NCI-H524 (cell line): ENCODE measurements around the gene FAM20C.

Experiments used
- DNase-seq, 2 experiments: peaks; one replicate each; lab custom pipeline; 2025; lab: John Stamatoyannopoulos, UW

The FAM20C gene

GRCh38 chr7:191981-192649 is at the start of gene FAM20C:
Gene FAM20C (plus strand): TSS chr7:192571. CDS start chr7:193200, 629 bp downstream.
- peak in 1 of 2 experiments; percentile 24 for DNase-seq

DNA sequence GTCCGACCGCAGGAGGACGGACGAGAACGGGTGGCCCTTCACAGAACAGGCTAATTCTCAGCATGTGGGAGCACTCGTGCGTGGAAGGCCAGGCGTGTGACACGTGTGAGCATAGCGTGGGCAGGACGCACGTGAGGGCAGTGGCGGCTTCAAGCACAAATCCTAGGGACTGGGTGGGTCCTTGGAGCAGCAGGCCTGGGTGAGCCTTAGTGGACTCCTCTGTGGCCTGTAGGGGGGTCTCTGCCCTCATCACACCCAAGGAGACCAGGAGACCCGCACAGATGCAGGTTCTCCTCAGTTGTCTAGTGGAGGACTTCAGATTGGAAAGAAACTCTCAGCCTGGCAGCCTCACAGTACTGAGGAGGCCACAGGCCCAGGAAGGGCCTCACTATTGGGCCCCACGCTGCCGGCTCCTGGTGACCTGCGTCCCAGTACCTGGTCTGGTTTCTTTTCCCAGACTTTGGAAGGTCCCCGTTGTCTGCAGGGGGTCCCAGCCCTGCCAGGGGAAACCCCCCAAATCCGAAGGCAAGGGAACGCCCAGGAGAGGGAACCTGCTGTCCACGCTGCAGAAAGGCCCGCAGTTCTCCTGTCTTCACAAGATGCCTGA is 49.1 kb upstream of the FAM20C start:
- no peak for DNase-seq

GRCh38 chr7:143811-144453 is 48.4 kb upstream of the FAM20C start:
- DNase-seq, result no peak

GRCh38 chr7:144454-144826 is 47.9 kb upstream of the FAM20C start:
- no peak for DNase-seq

DNA sequence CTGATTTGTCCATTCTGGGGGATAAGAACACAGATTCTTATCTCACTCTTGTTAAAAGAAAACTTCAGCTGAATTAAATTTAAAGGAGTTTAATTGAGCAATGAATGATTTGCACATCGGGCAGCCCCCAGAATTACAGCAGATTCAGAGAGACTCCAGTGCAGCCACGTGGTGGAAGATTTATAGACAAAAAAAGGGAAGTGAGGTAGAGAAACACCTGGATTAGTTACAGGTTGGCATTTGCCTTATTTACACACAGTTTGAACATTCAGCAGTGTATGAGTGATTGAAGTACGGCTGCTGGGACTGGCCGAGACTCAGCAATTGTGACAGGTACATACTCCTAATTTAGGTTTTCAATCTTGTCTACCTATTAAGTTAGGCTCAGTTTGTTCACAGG is 46.5 kb upstream of the FAM20C start:
- no peak for DNase-seq

GRCh38 chr7:148543-148931 is 43.8 kb upstream of the FAM20C start:
- no peak for DNase-seq

- DNase-seq, result peak; percentile 94 to 98
These were observed 43.2 kb upstream of the FAM20C start for GRCh38 chr7:148932-149790.

GRCh38 chr7:149791-150636 is 42.4 kb upstream of the FAM20C start:
- DNase-seq, result peak in 1 of 2 experiments; percentile 18

DNA sequence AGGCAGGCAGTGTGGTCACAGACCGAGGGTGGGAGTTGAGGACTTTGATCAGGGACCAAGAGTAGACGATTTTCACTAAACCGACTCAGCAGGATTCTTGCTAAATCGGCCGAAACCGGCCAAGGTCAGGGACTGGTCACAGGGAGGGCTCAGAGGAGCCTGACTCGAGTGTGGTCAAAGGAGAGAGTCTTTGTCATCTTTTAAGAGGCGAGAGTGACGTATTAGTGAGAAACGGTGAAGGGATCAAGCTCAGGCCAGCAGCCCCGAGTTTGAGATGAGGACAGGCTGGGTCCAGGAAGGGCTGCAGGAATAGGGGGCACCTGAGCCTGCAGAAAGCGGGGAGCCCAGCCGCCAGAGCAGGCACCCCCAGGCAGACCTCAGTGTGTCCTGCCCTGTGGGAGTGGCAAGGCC is 41.6 kb upstream of the FAM20C start:
- DNase-seq, result no peak

DNA sequence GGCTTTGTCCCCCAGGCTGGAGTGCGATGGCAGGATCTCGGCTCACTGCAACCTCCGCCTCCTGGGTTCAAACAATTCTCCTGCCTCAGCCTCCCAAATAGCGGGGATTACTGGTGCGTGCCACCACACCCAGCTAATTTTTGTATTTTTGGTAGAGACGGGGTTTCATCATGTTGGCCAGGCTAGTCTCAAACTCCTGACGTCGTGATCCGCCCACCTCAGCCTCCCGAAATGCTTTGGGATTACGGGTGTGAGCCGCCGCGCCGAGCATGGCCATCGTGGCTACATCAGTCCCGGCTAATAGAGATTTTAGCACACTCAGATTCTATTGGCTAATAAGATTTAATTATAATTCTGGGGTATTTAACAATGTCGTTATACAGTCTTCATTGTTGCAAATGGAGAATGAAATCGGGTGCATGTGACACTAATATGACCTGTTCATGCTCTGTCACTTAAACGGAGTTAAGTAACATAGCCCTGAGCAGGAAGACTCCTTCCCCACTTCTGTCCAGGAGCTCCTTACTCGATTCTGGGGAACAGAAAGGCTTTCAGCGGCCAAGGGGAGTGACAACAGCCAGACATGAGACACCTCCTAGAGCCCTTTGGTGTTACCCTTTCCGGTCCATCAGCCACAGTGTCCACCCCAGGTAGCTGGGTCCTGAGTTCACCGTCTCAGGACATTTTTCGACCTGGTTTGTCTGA is 40.9 kb upstream of the FAM20C start:
- no peak for DNase-seq

DNA sequence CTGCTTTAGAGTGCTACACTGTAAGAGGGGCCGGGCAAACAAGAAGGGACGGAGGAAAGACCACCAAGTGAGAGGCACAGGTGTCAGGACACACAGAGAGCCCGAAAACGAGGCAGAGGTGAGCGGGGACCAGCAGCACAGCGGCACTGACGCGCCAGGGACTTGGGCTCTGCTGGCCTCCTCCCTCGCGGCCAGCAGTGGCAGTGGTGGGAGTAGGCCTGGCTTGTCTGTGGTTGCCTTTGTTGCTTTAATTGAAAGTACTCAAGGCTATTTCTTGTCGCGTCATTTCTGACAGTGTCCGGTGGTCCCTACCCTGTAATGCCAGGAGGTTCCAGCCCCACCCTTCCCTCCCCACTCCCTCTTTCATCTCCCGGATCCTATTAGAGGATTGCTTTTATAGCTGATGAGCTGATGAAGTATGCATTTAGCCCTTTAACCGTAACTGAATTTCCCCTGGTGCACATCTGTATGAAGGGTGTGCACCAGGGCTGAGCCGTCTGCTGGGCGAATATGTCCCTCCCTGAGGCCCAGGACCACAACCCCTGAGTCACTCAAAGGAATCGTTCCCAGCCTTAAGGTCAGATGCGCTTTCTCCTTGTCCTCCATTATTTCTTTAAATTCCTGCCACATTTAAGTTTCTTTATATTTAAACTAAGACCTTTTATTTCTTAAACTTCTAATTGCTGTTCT is 39.5 kb upstream of the FAM20C start:
- no peak for DNase-seq

DNA sequence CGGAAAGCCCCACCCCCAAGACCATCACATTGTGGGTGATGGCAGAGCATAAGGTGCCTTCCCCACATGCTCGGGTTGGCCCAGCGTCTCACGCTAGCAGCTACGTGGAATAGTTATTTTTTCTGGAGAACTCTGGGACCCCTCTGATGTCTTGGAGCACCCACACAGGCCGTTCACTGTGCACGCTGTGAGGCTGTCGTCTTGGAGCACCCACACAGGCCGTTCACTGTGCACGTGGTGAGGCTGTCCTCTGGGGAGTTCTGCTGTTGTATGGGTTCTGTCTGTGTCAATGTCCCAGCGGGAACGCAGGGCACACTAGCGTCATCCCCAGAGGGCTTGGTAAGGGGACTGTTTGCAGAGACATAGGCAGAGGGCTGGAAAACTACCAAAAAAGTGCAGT is 38.8 kb upstream of the FAM20C start:
- no peak for DNase-seq

DNA sequence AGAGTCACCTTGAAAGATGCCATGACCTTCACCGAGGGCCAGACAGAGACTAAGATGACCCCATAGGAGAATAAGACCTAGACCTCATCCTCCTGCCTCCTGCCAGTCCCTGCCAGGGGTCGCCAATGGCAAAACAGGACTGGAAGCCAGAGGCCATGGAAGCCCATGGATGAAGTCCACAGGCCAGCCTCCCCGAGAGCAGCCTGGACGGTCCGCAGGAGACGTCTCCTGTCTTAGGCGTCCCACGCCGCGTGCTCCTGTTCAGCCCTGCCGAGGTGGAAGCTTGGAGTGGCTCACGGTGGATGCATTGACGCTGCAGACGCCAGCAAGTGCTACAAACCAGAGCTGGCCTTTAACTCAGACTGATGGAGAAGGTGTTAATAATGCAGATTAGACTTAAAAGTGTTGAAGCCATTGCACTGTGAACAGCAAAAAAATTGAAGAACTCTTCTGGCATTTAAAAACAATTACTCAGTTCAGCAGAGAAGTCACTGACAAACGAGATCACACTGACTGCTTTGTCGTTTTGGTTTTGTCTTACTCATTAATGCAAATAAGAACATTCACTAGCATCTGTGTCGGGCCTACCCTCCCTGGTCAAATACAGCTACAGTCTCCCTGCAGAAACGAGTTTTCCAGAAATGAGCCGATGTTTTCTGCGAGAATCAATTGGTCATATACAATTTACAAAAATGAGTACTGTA is 38.1 kb upstream of the FAM20C start:
- no peak for DNase-seq

DNA sequence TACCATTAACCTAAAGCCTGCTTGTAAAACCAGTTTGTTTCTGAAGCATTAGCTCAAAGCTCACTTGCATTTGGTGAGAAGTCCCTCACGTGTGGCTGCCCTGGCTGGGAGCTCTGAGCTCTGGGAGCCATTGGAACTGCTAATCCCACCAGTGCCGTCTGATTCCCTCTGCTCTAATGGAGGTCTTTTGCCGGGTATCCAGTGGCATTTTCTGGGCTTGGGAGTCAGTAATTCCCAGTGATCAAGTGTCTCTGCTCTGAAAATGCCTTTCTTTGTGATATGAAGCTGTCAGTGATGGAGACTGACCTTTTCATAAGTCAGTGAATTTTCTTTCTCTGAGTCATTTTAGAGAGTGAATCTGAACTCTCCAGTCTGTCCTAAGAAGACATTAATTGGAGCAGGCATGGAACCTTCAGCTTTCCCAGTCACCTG is 36.9 kb upstream of the FAM20C start:
- DNase-seq, result no peak

GRCh38 chr7:156111-157007 is 36.0 kb upstream of the FAM20C start:
- no peak for DNase-seq

DNA sequence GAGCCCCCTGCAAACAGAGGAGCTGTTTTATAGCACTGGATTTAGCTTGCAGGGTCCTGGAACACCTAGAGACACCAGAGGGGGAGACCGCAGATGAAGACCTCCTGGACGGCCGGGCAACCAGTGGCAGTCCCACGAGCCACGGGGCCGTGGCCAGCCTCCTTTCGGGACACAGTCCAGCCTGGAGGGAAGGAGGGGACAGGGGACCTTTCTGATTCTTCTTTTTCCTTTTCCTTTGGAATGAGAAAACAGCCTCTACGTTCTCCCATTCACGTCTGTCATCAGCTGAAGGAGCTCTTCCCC is 35.4 kb upstream of the FAM20C start:
- no peak for DNase-seq

DNA sequence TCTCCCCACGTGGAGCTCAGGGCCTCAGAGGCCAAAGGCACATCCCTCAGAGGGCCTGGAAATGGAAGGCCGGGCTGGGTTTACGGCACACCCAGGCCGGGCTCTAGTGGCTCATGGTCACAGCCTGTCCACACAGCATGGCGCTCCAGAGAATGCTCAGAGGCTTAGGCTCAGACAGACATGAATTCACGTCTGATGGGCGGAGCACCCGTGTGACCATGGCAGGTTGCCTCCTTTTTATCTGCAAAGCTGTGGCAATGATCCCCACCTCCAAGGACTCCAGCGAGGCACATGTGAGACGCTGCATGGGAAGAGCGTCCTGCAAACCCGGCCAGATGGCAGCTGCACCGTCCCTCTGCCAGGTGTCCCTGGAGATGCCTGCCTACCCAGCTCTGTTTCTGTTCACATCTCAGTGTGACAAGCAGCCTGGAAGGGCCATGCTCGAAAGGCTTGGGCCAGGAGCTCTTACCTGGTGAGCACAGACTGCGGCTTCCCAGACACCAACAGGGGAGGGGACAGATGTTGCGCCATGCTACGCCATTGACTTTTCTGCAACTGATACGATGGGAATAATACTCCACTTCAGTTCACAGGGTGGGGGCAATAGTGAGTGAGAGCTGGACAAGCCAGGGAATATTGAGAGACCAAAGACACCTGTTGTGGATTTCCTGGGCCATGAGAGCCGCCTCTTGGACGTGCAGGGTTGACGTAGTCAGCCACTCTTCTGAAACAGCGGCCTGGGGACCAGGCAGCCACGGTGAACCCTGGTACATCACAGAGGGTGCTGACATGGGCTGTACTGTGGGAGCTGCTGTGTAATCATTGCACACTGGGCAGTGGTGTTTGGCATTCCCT is 34.4 kb upstream of the FAM20C start:
- DNase-seq, result peak in 1 of 2 experiments; percentile 76

DNA sequence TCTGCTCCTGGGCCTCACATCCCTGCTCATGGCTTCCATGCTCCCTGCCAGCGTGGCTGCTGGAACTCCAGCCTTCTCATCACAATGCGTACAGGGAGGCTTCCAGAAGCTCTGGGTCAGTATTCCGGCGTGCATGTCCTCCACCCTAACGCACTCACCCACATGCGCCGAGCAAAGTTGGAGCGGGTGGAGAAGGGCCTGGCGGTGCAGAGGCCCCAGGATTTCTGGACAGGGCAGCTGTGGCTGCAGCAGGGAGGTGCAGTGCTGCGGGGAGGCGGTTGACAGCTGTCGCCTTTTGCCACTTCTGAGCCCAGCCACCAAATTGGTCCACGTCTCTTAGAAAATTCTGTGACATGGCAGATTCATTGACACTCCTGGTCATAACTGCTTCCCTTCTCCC is 33.6 kb upstream of the FAM20C start:
- DNase-seq, result no peak
